Esophagus squamous epithelium (tissue), 5 donors: Measurements from ENCODE around the gene DAB2. TPM values are rescaled to one million over a fixed set of nuclear protein-coding genes. Genes with fewer than 3 reads are reported as not detected.
"Not testable (repeated sequence)": the region's sequence is repeated elsewhere in the genome, so short reads cannot be mapped to it uniquely, and the experiment has no call there.

ENCODE experiments used
- DNase-seq: peaks from one replicate; lab custom pipeline; 2025; lab: John Stamatoyannopoulos, UW
- H3K27ac ChIP-seq, 4 donors: fragments of 200-600 bp; sonication (generic); one replicate each; pipeline ENCODE4 v1.5.1; 2016 to 2019; ENCODE audit warnings: mild to moderate bottlenecking in 1 of 4
- H3K27me3 ChIP-seq, 4 donors: fragments of 200-600 bp; sonication (generic); 1 replicate in 3 of 4; 2 replicates in 1 of 4; pipeline versions ENCODE4 v1.5.1 to v1.6.0; 2017 to 2021; ENCODE audit warnings: antibody characterized with exemption in 1 of 4
- H3K36me3 ChIP-seq, 3 donors: fragments of 200-600 bp; sonication (generic); one replicate each; pipeline ENCODE4 v1.5.1; 2016 to 2019
- H3K4me1 ChIP-seq, 3 donors: fragments of 200-600 bp; sonication (generic); one replicate each; pipeline ENCODE4 v1.5.1; 2017 to 2019
- H3K4me3 ChIP-seq, 4 donors: fragments of 200-600 bp; sonication (generic); 1 replicate in 3 of 4; 2 replicates in 1 of 4; pipeline ENCODE4 v1.5.1; 2016 to 2019; ENCODE audit warnings: mild to moderate bottlenecking in 2 of 4, moderate library complexity in 1 of 4
- H3K9me3 ChIP-seq, 3 donors: fragments of 200-600 bp; sonication (generic); one replicate each; pipeline ENCODE4 v1.5.1; 2016 to 2019
- POLR2A ChIP-seq, 4 donors: fragments of 450-650 bp; IDR thresholded peaks; one replicate each; pipeline ENCODE4 v1.6.1; 2017; ENCODE audit warnings: antibody characterized with exemption in 4 of 4, mild to moderate bottlenecking in 4 of 4, moderate library complexity in 3 of 4
- WGBS, 2 donors: methylation state at CpG; one replicate each; pipeline ENCODE4 v1.1.5; 2018; 5-methylcytosine and 5-hydroxymethylcytosine counted together
- intact Hi-C: fragments of 100-400 bp; cut with DNase I; formaldehyde crosslinking; loops from one replicate; pipeline ENCODE4 v1.15.0; 2022
- total RNA-seq, 4 donors: library from RNA; depleted of rRNA; stranded (reverse); fragments of >200 nt; gene quantifications; one replicate each; pipeline ENCODE4 v1.1.0, GENCODE V29; 2016
- TF ChIP-seq, protein P1 (sequence below), 6 experiments: fragments of 450-650 bp in 4 of 6; fragments of 200-600 bp in 2 of 6; sonication (generic) in 2 of 6; IDR thresholded peaks; one replicate each; pipeline ENCODE4 v1.5.1; 2016 to 2019; ENCODE audit warnings: antibody characterized with exemption in 6 of 6, mild to moderate bottlenecking in 4 of 6, moderate library complexity in 4 of 6
- donor health status: DM: yes; HTN: yes; CAD: no.

The DAB2 gene
- total RNA-seq, 4 donors from 2014 or later = 0.95 to 35.1 (median 11.8) TPM

DNA sequence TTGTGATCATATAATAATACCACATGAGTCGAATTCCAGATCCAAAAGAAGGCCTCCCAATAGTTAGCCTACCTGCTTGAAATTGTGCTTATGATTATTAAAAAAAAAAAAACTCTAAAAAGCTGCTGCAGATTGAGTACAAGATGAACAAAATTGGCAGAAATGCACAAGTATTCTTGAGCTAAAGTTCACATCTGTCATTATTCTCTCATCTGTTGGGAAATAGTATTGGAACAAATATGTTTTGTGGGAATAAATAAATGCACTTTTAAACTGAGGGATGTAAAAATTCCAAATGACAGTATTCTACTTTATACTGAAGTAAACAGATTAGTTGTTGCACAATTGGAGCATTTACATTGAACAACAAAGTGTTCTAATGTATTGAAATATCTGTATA lies 15.7 kb downstream of the DAB2 start:
- peaks cover 0 to 28% (median 14%) of the 10 kb centered on the region in 3 donors for H3K4me1 ChIP-seq
- no peaks in the 10 kb centered on the region for H3K27me3 ChIP-seq
- no peak for TF ChIP-seq POLR2A (IDR thresholded peaks at IDR 0.05)
- TF ChIP-seq, protein P1, sequence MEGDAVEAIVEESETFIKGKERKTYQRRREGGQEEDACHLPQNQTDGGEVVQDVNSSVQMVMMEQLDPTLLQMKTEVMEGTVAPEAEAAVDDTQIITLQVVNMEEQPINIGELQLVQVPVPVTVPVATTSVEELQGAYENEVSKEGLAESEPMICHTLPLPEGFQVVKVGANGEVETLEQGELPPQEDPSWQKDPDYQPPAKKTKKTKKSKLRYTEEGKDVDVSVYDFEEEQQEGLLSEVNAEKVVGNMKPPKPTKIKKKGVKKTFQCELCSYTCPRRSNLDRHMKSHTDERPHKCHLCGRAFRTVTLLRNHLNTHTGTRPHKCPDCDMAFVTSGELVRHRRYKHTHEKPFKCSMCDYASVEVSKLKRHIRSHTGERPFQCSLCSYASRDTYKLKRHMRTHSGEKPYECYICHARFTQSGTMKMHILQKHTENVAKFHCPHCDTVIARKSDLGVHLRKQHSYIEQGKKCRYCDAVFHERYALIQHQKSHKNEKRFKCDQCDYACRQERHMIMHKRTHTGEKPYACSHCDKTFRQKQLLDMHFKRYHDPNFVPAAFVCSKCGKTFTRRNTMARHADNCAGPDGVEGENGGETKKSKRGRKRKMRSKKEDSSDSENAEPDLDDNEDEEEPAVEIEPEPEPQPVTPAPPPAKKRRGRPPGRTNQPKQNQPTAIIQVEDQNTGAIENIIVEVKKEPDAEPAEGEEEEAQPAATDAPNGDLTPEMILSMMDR (IDR thresholded peaks at IDR 0.05) = no peak
- no peak overlapping the region for H3K27ac ChIP-seq
- 53 to 62% methylated on average over 1 of the region's 1 CpG for WGBS, 2 donors
- intact Hi-C loops = no loop called here
- no peaks in the 10 kb centered on the region for H3K9me3 ChIP-seq
- H3K36me3 ChIP-seq = no peaks in the 10 kb centered on the region
- H3K4me3 ChIP-seq = no peak overlapping the region
- DNase-seq = no peak

DNA sequence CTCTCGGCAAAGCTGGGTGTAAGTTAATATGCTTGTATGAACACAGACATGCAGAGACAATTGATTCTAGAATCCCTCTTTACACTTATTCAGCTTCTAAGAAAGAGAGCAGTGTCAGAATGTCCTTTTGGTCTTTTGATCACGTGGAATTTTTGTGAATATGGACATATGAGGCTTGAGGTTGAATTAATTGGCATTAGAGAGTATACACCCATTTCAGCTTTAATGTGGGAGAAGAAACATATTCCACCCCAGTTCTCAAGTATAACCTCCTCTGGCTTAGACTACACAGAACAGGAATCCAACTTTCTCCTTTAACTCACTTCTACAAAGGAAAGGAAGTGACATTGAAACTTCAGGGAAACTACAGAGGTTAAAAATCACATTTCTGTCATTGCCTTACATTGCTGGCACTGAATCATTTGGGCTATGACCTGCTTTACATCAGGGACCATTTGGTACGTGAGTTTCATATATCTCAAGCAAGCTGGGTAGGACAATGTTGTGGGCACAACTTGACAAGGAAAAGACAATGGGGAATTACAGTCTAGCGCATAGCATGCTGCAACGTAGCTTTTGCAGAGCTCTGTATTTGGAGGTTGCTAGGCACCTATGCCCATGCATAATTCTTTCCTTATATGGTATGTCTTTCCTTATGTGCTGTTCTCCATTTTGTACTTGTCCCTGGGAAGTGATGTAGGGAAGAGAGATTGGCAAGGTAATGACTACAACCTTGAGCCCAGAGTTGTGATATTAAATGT lies 19.5 kb downstream of the DAB2 start:
- H3K9me3 ChIP-seq = no peaks in the 10 kb centered on the region
- no peak for DNase-seq
- no peak overlapping the region for H3K27ac ChIP-seq
- intact Hi-C loops = no loop called here
- no peak for TF ChIP-seq POLR2A (IDR thresholded peaks at IDR 0.05)
- TF ChIP-seq, protein P1 (IDR thresholded peaks at IDR 0.05) = no peak
- H3K36me3 ChIP-seq = no peaks in the 10 kb centered on the region
- WGBS, 2 donors = 33% methylated on average over 5 of the region's 5 CpGs
- no peaks in the 10 kb centered on the region for H3K27me3 ChIP-seq
- H3K4me1 ChIP-seq = peaks cover 0 to 6% (median 4%) of the 10 kb centered on the region in 3 donors
- H3K4me3 ChIP-seq = no peak overlapping the region

DNA sequence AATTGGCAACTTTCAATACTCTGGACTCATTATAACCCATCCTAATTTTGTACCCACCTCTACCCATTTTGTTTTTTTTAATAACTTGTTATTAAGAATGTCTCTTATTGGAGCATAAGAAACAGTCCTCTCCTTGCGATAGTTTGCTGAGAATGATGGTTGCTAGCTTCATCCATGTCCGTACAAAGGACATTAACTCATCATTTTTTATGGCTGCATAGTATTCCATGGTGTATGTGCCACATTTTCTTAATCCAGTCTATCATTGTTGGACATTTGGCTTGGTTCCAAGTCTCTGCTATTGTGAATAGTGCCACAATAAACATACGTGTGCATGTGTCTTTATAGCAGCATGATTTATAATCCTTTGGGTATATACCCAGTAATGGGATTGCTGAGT lies 21.0 kb downstream of the DAB2 start:
- peaks cover 0 to 21% (median 7%) of the 10 kb centered on the region in 3 donors for H3K4me1 ChIP-seq
- intact Hi-C loops, H3K9me3 ChIP-seq, DNase-seq, H3K27ac ChIP-seq, H3K27me3 ChIP-seq, H3K4me3 ChIP-seq, H3K36me3 ChIP-seq: not testable (repeated sequence)
- 85 to 86% methylated on average over 3 of the region's 3 CpGs for WGBS, 2 donors

DNA sequence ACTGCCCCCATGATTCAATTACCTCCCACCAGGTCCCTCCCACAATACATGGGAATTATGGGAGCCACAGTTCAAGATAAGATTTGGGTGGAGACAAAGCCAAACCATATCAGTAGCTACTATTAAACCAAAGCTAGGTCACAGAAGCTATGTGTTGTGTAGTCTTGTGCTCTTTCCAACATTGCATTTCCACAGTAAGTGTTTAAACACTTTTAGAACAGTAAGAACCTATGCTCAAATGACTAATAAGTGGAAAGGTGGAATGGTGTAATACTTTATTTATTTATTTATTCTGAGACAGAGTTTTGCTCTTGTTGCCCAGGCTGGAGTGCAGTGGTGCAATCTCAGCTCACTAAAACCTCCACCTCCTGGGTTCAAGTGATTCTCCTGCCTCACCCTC lies 22.6 kb downstream of the DAB2 start:
- H3K27me3 ChIP-seq, H3K36me3 ChIP-seq, DNase-seq, H3K9me3 ChIP-seq, intact Hi-C loops, H3K4me3 ChIP-seq: not testable (repeated sequence)
- H3K27ac ChIP-seq = peak overlapping the region in 1 of 4 donors; percentile 18
- peaks cover 0 to 30% (median 8%) of the 10 kb centered on the region in 3 donors for H3K4me1 ChIP-seq

DNA sequence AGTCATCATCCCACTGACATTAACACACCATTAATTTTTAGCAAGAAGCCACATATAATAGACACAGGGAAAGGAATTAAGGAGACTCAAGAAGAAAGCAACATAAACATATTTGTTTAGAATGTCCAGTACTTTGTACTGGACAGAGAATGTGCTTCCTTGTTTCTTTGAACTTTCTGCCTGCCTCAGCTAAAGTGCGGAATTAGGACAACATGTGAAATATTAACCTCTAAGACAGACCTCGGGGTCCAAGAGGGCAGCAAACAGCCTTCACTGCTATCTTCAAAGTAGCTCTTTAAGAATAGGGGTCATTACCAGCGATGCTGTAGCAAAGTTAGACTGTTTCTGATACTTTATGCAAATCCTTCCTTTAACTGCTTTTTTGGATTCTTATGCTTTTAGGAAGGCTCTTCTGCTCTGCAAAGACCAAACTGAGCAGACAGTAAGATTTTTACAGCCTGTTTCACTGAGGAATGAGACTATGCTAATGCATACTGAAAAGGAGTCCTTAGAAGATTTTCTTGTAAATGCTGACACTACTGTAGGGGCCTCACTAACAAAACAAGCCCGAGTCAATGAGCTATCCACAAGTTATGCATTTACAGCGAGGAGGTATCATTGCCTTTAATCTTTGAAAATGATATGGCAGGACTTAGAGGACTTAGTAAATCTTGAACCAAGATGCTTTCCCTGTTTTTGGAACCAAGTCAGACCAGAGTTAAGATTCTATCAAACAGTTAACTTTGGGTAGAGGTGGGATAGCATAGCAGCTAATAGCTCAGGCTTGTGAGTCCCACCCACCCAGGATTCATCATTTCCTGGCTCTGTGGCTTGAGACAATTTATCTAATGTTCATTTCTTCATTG lies 23.8 kb downstream of the DAB2 start:
- DNase-seq = no peak
- H3K27me3 ChIP-seq = no peaks in the 10 kb centered on the region
- H3K36me3 ChIP-seq = no peaks in the 10 kb centered on the region
- intact Hi-C loops = no loop called here
- peak overlapping the region; percentile 46 to 86 (median 68) for H3K27ac ChIP-seq
- peaks cover 0 to 36% (median 18%) of the 10 kb centered on the region in 3 donors for H3K4me1 ChIP-seq
- WGBS, 2 donors = 59 to 74% methylated on average over 5 of the region's 5 CpGs
- TF ChIP-seq, protein P1 (IDR thresholded peaks at IDR 0.05) = no peak
- no peak for TF ChIP-seq POLR2A (IDR thresholded peaks at IDR 0.05)
- no peaks in the 10 kb centered on the region for H3K9me3 ChIP-seq
- no peak overlapping the region for H3K4me3 ChIP-seq
